ENCODE measurements around the gene CDH16.
"Not testable (repeated sequence)": the region's sequence is repeated elsewhere in the genome, so short reads cannot be mapped to it uniquely, and the experiment has no call there.

DNA sequence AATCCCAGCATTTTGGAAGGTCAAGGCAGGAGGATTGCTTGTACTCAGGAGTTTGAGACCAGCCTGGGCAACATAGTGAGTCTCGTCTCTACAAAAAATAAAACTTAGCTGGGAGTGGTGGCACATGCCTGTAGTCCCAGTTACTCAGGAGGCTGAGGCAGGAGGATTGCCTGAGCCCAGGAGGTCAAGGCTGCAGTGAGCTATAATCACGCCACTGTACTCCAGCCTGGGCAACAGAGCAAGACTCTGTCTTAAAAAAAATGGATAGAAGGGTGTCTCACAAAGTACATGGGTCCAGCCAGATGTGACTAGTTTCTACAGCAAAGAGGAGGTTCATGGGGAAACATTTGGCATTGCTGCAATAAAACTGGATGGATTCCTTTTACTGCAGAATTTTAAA, 47.3 kb downstream of the CDH16 start:
- TF ChIP-seq, protein P1, sequence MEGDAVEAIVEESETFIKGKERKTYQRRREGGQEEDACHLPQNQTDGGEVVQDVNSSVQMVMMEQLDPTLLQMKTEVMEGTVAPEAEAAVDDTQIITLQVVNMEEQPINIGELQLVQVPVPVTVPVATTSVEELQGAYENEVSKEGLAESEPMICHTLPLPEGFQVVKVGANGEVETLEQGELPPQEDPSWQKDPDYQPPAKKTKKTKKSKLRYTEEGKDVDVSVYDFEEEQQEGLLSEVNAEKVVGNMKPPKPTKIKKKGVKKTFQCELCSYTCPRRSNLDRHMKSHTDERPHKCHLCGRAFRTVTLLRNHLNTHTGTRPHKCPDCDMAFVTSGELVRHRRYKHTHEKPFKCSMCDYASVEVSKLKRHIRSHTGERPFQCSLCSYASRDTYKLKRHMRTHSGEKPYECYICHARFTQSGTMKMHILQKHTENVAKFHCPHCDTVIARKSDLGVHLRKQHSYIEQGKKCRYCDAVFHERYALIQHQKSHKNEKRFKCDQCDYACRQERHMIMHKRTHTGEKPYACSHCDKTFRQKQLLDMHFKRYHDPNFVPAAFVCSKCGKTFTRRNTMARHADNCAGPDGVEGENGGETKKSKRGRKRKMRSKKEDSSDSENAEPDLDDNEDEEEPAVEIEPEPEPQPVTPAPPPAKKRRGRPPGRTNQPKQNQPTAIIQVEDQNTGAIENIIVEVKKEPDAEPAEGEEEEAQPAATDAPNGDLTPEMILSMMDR (IDR thresholded peaks at IDR 0.05), result not testable (repeated sequence)
- not testable (repeated sequence) for TF ChIP-seq POLR2A (IDR thresholded peaks at IDR 0.05)

Measured in vagina (tissue), 2 donors.